ENCODE measurements around the gene ZNF324.

DNA sequence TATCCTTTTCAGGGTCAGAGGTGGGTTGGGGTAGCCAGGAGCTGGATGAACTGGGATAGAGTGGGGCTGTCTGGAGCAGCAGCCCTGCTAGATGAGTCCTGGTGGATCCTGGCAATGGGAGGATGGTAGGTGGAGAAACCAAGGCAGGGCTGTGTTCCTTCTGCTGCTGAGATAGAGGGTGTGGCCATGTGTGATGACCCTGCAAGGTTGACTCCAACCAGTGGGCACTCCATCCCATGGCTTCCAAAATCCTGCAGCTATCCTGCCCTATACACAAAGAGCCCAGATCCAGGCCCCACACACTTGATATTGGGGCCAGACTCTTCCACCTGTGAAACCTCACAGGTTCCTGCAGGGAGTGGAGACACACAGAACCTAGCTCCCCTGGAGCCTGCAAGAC is 6.9 kb downstream of the ZNF324 start:
- TF ChIP-seq CTCF (IDR thresholded peaks at IDR 0.05; ENCODE audit: poor library complexity) = no peak
- no peak for TF ChIP-seq EZH2 (IDR thresholded peaks at IDR 0.05; ENCODE audit: borderline replicate concordance)
